GM12873 (cell line): ENCODE measurements around the gene MMAA.

Source experiments
- CTCF ChIP-seq: IDR thresholded peaks from 2 replicates; pipeline ENCODE4 v1.5.1; 2012; ENCODE audit warnings: low read depth, mild to moderate bottlenecking, moderate library complexity, low read length, control low read depth; ENCODE audit not compliant: insufficient read depth; ENCODE audit errors: missing control alignments

Gene MMAA

DNA sequence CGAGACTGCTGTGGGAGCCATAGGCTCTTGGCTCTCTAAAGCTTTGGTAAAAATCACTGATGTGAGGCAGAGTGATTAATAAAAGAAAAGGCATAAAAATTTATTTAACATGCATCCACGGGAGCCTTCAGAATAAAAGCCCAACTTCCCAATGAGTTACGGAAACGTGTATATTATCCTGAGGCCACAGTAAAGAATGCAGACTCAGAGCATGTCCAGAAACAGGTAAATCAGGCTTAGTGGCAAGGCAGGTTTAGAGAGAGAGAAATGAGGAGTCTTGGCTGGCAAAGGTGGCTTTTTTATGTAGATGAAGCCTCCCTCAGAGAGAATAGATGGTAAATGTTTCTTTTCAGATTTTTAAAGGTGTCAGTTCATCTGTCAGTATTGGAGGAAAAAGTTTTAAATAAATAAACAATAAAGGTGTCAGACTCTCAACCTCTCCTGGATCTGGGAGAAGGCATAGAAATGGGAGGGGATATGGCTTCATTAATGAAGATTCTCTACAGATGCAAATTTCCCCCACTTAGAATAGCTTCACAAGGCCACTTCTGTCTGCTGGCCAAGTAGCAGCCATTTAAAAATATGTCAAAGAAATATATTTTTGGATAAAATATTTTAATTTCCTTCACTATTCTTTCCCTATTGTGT is 84.8 kb downstream of the MMAA start:
- no peak for TF ChIP-seq CTCF

- no peak for TF ChIP-seq CTCF
Measured at GRCh38 chr4:145709336-145709735, 90.2 kb downstream of the MMAA start.
